Skeletal muscle tissue (tissue), 4 donors: ENCODE data around the gene RECK. TPM values are rescaled to one million over a fixed set of nuclear protein-coding genes. Genes with fewer than 3 reads are reported as not detected.
"Not testable (repeated sequence)": the region's sequence is repeated elsewhere in the genome, so short reads cannot be mapped to it uniquely, and the experiment has no call there.

ENCODE experiments used
- H3K27ac ChIP-seq: one replicate; pipeline ENCODE4 v1.7.0; 2013; ENCODE audit warnings: mild to moderate bottlenecking, low read depth, low read length, inconsistent platforms
- H3K27me3 ChIP-seq, 3 donors: one replicate each; pipeline ENCODE4 v1.7.0; 2013; ENCODE audit warnings: low read length in 3 of 3; ENCODE audit not compliant: control insufficient read depth in 3 of 3, insufficient read depth in 3 of 3
- H3K36me3 ChIP-seq, 3 donors: one replicate each; pipeline ENCODE4 v1.7.0; 2013; ENCODE audit warnings: low read length in 3 of 3; ENCODE audit not compliant: control insufficient read depth in 3 of 3, insufficient read depth in 3 of 3
- H3K4me1 ChIP-seq, 3 donors: one replicate each; pipeline ENCODE4 v1.7.0; 2013; ENCODE audit warnings: low read length in 3 of 3, mild to moderate bottlenecking in 3 of 3; ENCODE audit not compliant: control insufficient read depth in 3 of 3, insufficient read depth in 3 of 3
- H3K4me3 ChIP-seq, 3 donors: one replicate each; pipeline ENCODE4 v1.7.0; 2013; ENCODE audit warnings: low read length in 3 of 3
- H3K9ac ChIP-seq, 3 donors: one replicate each; pipeline ENCODE4 v1.7.0; 2013; ENCODE audit warnings: low read length in 3 of 3, mild to moderate bottlenecking in 3 of 3, moderate library complexity in 2 of 3, low read depth in 1 of 3
- H3K9me3 ChIP-seq, 3 donors: one replicate each; pipeline ENCODE4 v1.7.0; 2013; ENCODE audit warnings: low read length in 3 of 3; ENCODE audit not compliant: control insufficient read depth in 3 of 3
- total RNA-seq: library from RNA; depleted of rRNA; stranded (reverse); fragments of >200 nt; gene quantifications from one replicate; pipeline ENCODE4 v1.2.3, GENCODE V29; 2014
- donor health status: Osteomylitis.

RECK gene
- total RNA-seq, 1 donor from 2014 or later = 14.6 TPM

DNA sequence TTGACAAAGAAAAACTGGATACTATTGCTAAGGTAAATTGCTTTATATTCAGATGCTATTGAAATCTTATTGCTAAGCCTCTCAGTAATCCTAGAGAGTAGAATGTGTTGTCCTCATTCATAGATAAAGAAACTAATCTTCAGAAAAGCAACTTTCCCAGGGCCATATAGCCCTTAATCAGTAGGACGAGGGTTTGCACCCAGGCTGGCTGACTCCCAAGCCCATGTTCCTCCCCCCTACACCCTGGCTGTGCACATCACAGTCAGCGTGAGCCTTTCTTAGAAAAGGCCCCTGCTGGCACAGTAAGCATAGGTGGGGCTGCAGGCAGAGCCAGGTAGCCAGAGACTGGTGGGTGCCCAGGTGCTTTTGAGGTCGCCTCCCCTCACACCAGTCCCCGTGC lies 84.0 kb downstream of the RECK start:
- no peak overlapping the region for H3K4me3 ChIP-seq
- no peak overlapping the region for H3K27ac ChIP-seq
- H3K27me3 ChIP-seq = no peaks in the 10 kb centered on the region
- H3K36me3 ChIP-seq = peaks cover 0 to 21% (median 3%) of the 10 kb centered on the region in 3 donors
- no peaks in the 10 kb centered on the region for H3K4me1 ChIP-seq
- H3K9me3 ChIP-seq = no peaks in the 10 kb centered on the region
- no peak overlapping the region for H3K9ac ChIP-seq

DNA sequence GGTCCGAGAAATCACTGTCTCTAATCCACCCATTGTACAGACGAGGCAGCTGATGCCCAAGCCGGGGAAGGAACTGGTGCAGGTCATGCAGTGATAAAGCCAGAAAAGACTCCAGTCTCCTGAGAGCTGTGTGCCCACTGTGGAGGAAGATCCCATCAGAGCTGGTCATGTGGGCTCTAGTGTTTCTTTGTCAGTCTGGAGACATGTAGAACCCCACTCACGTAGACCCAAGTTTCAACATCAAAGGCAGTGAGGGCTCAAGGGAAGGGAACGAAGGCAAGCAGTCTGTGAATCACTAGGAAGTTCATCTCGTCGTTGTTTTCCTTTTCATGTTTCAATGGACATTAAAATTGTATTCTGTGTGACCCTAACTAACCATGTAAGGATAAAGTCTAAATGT lies 85.3 kb downstream of the RECK start:
- H3K4me3 ChIP-seq = no peak overlapping the region
- H3K4me1 ChIP-seq = no peaks in the 10 kb centered on the region
- H3K9me3 ChIP-seq = no peaks in the 10 kb centered on the region
- H3K36me3 ChIP-seq = peaks cover 0 to 18% (median 3%) of the 10 kb centered on the region in 3 donors
- no peak overlapping the region for H3K9ac ChIP-seq
- no peaks in the 10 kb centered on the region for H3K27me3 ChIP-seq
- H3K27ac ChIP-seq = no peak overlapping the region

- Histone ChIP-seq H3K9ac (no peak overlapping the region), H3K36me3 (peaks cover 0 to 16% (median 3%) of the 10 kb centered on the region in 3 donors), H3K4me1 (no peaks in the 10 kb centered on the region)
Observed at GRCh38 chr9:36123515-36123914, 86.8 kb downstream of the RECK start.

GRCh38 chr9:36125062-36125855 lies 88.5 kb downstream of the RECK start:
- H3K36me3 ChIP-seq = peaks cover 0 to 12% (median 3%) of the 10 kb centered on the region in 3 donors
- H3K4me1 ChIP-seq = no peaks in the 10 kb centered on the region
- H3K27me3 ChIP-seq = no peaks in the 10 kb centered on the region
- H3K27ac ChIP-seq = no peak overlapping the region
- no peak overlapping the region for H3K4me3 ChIP-seq
- no peaks in the 10 kb centered on the region for H3K9me3 ChIP-seq
- no peak overlapping the region for H3K9ac ChIP-seq

More at GRCh38 chr9:36123515-36123914, 86.8 kb downstream of the RECK start:
- Histone ChIP-seq H3K4me3 (no peak overlapping the region), H3K27ac (no peak overlapping the region), H3K9me3 (no peaks in the 10 kb centered on the region), H3K27me3 (no peaks in the 10 kb centered on the region)

DNA sequence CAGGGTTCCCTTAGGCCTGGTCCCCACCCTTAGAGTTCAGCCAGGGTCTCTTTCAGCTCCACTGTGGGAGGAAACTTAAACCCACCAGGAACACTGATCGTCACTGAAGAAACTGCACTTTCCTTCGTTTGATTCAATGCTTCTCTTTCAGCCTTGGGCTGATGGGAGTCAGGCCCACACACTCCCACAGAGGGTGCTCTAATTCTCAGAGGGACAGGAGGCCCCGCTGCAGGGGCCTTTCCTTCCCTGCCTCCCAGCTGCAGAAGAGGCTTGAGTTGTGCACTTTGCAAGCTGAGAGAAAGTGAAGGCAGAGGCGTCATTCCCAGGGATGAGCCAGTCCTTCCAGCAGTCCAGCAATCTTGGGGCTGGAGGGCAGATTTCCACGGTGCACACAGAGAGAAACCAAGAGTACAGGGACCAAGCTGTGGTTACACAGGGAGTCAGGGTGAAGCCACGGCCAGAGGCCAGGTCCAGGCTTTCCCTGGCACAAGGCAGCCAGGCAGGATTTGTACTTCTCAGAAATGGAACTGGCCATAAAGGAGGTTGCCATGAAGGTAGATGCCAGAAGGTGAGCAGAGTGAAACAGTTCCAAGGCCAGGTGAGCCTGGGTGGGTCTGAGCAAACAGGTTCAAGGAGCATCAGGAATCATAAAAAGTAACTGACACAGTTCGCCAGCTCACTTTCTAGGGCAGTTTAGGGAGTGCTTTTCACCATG lies 89.5 kb downstream of the RECK start:
- Histone ChIP-seq H3K36me3 (peaks cover 0 to 12% (median 3%) of the 10 kb centered on the region in 3 donors), H3K27me3 (no peaks in the 10 kb centered on the region), H3K9me3 (no peaks in the 10 kb centered on the region), H3K9ac (no peak overlapping the region), H3K4me1 (no peaks in the 10 kb centered on the region), H3K27ac (no peak overlapping the region), H3K4me3 (no peak overlapping the region)

- Histone ChIP-seq H3K9ac (no peak overlapping the region), H3K36me3 (peaks cover 0 to 4% (median 0%) of the 10 kb centered on the region in 3 donors), H3K9me3 (no peaks in the 10 kb centered on the region), H3K27me3 (no peaks in the 10 kb centered on the region), H3K4me1 (no peaks in the 10 kb centered on the region), H3K4me3 (no peak overlapping the region), H3K27ac (no peak overlapping the region)
Observed at GRCh38 chr9:36127652-36128244, 91.0 kb downstream of the RECK start.

GRCh38 chr9:36128349-36128748 lies 91.6 kb downstream of the RECK start:
- no peak overlapping the region for H3K27ac ChIP-seq
- H3K27me3 ChIP-seq = no peaks in the 10 kb centered on the region
- no peaks in the 10 kb centered on the region for H3K9me3 ChIP-seq
- no peaks in the 10 kb centered on the region for H3K4me1 ChIP-seq
- no peak overlapping the region for H3K4me3 ChIP-seq
- no peak overlapping the region for H3K9ac ChIP-seq
- H3K36me3 ChIP-seq = no peaks in the 10 kb centered on the region

GRCh38 chr9:36129139-36129538 lies 92.4 kb downstream of the RECK start:
- no peaks in the 10 kb centered on the region for H3K36me3 ChIP-seq
- H3K9ac ChIP-seq = no peak overlapping the region
- H3K4me1 ChIP-seq = no peaks in the 10 kb centered on the region
- H3K27me3 ChIP-seq = no peaks in the 10 kb centered on the region
- no peaks in the 10 kb centered on the region for H3K9me3 ChIP-seq
- no peak overlapping the region for H3K27ac ChIP-seq
- no peak overlapping the region for H3K4me3 ChIP-seq

GRCh38 chr9:36131666-36132065 lies 95.0 kb downstream of the RECK start:
- not testable (repeated sequence) for H3K4me3 ChIP-seq, H3K36me3 ChIP-seq, H3K4me1 ChIP-seq, H3K27ac ChIP-seq, H3K9me3 ChIP-seq, H3K9ac ChIP-seq, H3K27me3 ChIP-seq

DNA sequence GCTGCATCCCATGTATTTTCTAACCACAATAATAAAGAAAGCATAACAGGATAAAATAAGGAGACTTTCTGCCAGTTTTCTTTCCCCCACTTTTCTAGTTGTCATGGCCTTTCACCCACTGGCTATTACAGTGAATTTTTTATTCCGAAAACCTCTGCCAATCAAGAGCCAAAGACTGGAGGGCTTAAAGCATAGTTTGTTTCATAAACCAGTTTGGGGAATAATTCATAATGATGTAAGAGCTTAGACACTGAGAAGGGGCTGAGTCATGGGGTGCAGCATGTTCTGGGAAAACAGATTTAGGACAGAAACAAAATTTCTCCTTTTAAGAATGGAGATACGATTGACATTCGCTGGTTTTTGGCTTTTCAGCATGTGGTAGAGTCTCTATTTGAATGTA lies 95.4 kb downstream of the RECK start:
- Histone ChIP-seq H3K27ac (no peak overlapping the region), H3K4me1 (peaks cover 4 to 12% (median 9%) of the 10 kb centered on the region in 3 donors)

More for the DNA sequence above, 95.4 kb downstream of the RECK start:
- Histone ChIP-seq H3K4me3 (no peak overlapping the region), H3K9me3 (no peaks in the 10 kb centered on the region), H3K27me3 (peaks cover 0 to 7% (median 5%) of the 10 kb centered on the region in 3 donors), H3K36me3 (no peaks in the 10 kb centered on the region), H3K9ac (no peak overlapping the region)
